NCI-H446 (cell line): ENCODE results near the gene KRTDAP.

Experiments
- DNase-seq, 2 experiments: peaks; one replicate each; lab custom pipeline; 2025; lab: John Stamatoyannopoulos, UW

Gene KRTDAP

GRCh38 chr19:35512831-35513627 lies 22.8 kb upstream of the KRTDAP start:
- DNase-seq: peak in 1 of 2 experiments; percentile 7

DNA sequence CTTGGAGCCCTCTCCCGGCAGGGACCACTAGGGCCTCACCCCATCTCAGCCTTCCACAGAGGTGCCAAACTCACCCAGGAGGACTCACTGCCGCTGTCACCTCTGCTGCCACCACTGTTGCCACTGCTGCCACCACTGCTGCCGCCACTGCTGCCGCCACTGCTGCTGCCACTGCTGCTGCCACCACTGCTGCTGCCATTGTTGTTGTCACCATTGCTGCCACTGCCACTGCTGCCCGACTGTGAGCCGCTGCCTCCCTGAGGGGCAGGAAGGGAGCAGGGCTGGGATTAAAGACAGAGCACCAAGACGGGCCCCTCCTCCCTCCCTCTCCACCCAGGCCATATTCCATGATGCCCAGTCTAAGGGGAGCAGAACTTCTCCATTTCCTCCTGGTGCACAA lies 21.1 kb upstream of the KRTDAP start:
- DNase-seq: no peak

GRCh38 chr19:35510626-35510964 lies 20.3 kb upstream of the KRTDAP start:
- DNase-seq: no peak

- DNase-seq: peak in 1 of 2 experiments; percentile 43
Measured at GRCh38 chr19:35509861-35510625, 19.8 kb upstream of the KRTDAP start.

- no peak for DNase-seq
Measured at GRCh38 chr19:35509018-35509652, 18.9 kb upstream of the KRTDAP start.

DNA sequence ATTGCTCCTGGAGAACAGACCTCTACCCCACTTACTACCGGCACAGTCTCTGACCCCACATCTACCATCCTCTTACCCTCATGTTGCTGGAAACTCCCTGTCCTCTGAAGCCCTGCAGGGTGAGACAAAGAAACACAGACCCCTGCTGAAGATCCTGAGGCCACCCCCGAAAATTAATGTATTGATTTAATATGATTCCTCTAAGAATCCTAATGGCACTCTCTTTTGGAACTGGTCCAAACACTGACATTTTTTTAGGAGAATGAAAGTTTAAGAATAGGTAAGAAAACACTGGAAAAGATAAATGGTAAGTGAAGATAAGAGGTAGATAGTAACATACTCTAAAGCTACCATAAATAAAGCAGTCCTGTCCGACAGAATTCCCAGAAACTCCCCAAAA lies 17.9 kb upstream of the KRTDAP start:
- no peak for DNase-seq

DNA sequence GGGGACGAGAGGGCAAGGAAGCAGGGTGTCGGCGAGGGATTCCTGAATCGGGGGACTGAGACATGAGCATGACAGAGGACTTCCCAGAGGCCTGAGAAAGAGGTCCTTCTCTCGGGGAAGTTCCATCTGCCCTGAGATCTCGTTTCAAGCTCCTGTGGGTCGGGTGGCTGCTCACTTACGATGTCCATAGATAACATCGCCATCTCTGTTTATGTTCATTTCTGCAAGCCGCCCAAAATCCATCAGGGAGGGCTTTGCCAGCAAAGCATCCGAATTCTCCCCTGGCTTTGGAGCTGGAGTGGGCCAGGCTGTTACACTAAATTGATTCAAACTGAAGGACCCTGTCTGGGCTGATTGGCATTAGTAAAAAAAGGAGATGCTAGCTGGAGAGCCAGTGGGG lies 17.3 kb upstream of the KRTDAP start:
- no peak for DNase-seq

DNA sequence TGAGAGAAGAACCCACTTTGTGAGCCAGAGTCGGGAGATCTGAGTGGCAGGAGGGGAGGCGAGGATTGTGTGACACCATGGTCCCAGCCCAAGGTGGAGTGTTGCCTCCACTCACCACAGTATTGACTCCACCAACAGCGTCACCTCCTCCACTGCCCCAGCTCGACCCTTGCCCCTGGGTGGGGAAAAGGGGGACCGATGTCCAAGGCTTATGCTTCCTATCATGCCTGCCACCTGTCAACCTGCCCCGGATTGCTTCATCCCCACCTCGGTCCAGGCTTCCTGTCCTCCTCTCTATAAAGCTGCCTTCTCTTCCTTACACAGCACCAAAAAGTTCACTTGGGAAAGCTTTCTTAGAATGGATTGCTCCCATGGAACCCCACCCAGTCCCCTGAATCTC lies 15.7 kb upstream of the KRTDAP start:
- DNase-seq: no peak

DNA sequence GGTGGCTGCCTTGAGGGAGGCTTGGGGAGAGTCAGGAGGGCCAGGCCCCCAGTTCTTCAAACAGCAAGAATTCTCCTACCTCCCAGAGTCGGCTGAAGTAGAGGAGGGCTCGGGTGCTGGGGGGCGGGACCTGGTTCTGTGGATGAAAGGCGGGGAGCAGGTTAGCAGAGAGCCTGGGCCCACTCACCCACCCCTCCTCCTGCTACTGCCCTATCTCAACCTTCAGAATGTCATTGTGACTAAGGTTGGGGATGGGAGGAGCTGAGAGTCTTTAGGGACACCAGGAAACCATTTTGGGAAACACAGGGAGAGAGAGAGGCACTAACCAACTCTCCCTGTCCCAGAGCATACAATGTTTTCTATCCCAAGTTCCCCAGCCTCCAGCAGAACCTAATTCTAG lies 12.5 kb upstream of the KRTDAP start:
- no peak for DNase-seq

- no peak for DNase-seq
Measured at GRCh38 chr19:35501684-35502083, 11.4 kb upstream of the KRTDAP start.

DNA sequence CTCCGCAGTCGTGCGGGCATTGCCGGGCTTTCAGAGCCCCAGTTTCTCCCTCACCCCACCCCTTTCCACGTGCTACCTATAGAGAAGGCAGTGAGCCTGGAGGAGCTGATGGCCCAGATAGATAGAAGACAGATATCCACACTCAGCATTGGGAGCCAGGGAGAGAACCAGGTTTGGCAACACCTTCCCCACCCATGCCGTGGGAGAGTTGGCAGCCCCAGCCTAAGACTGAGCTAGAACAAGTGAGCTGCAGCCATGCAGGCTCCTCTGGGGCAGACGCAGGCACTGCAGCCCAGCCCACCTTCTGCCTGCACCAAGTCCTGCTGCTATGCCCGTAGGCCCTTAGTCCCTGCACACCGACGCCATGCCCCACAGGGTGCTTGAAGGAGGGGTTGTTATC lies 10.3 kb upstream of the KRTDAP start:
- DNase-seq: no peak

- no peak for DNase-seq
Measured at GRCh38 chr19:35498984-35499527, 8.8 kb upstream of the KRTDAP start.

DNA sequence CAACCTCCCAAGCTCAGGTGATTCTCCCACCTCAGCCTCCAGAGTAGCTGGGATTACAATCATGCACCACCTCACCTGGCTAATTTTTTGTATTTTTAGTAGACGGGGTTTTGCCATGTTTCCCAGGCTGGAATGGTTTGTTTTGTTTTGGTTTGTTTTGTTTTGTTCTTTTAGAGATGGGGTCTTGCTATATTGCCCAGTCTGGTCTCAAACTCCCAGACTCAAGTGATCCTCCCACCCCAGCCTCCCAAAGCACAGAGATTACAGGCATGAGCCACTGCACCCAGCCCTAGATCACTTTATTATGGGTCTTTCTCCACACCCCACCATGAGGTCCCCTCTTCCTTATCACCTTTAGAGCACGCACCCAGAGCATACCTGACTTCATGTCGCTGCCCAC lies 8.0 kb upstream of the KRTDAP start:
- no peak for DNase-seq

- DNase-seq: no peak
Measured at GRCh38 chr19:35497406-35497805, 7.1 kb upstream of the KRTDAP start.

DNA sequence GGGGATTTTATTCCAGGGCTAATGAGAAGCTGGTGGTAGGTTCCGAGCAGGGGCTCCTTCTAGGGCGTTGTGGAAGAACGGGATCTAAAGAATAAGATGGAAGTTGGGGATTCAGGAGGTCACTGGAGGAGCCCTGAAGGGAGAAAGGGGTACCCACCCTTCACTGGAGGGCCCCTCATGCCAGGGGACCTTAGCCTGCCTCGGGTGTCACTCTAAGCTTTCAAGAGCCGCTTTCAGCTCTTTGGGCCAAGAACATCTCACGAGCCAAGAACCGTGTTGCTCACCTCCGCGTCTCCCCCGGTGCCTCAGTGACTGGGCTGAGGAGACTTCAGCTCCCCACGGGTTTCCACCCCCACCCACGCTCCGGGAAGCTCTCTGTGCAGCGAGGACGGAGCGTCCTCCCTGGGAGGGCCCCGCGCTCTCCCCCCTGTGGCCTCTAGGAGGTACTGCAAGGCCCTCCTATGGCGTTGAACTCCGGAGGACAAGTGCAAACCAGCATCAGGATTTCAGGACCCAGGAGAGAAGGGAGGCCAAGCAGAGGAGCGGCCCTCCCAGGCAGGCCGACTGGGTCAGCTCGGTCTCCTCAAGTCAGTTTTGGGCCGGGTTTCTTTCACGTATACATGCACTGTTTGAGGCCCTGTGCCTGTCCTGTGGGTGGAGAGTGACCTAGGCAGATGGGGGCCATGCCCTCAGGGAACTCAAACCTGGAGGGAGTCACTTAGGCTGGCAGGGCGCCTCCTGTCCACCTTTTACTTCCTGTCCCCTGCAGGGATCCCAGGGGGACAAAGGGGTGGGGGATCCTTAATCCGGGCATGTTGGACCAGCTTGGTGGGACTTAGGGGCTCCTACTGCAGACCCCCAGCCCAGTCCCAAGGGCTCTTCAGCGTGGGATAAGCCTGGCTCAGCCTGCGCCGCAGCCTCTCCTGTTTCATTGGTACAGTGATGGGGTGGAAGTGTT lies 5.1 kb upstream of the KRTDAP start:
- DNase-seq: peak in 1 of 2 experiments; percentile 66

GRCh38 chr19:35493971-35494370 lies 3.7 kb upstream of the KRTDAP start:
- DNase-seq: no peak

DNA sequence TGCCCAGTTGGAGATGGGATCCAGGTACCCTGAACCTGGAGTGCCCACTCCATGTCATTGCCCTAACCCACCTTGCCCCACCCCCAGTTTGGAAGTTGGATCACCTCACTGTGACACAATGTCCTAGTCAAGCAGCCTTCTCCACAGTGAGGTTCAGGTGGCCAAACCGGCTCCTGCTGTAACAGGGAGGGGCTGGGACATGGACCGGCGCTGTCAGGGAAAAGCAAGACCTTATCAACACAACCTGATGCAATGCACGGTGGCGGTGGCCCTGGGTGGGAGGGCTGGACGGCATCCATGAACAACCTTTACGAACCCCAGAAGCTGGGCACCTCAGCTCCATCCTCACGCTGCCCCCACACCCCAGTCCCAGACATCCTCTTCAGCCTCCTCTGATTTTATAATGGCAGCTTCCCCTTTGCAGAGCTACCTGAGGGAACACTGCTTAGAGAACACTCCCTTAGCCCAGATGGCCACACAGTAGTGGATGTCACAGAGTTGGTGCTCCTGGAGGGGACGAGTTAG lies 1.6 kb upstream of the KRTDAP start:
- no peak for DNase-seq

DNA sequence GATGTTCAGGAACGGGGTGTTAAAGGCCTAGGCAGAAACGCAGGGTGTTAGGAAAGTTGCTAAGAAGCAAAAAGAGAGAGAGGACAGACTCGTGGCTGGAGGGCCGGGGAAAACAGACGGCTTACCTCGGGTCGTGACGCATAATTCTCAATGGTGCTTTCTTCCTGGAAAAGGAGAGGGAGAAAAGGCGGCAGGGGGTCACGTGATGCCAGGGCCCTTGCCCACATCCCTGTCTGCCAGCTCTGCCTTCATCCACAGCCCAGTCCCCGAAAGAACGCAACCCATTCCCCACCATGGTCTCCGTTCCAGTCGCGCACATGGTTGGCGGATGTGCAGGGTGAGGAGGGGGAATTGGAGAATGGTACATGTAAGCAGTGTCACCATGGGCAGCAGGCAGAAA lies 1.6 kb downstream of the KRTDAP start:
- no peak for DNase-seq

DNA sequence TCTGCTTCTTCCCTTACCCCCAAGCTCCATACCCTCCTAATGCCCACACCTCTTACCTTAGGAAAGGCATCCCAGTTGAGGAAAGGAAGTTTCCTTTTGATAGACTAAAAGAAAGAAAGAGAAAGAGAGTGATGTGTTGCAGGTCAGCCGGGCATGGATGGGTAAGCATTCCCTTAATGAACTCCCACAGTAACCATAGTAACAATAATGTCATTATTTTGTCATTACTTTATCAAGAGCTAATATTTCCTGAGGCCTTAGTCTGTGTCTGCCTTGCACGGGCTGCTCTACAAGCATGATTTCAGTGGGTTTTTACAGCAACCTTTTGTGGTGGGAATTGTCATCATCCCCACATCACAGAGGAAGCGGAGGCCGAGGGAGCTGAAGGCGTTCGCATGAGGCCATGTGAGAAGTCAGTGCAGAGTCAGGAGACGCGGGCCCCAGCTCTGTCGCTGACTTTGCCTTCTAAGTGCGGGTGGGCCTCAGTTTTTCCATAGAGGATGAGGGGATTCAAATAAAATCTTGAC lies 2.5 kb downstream of the KRTDAP start:
- DNase-seq: no peak

DNA sequence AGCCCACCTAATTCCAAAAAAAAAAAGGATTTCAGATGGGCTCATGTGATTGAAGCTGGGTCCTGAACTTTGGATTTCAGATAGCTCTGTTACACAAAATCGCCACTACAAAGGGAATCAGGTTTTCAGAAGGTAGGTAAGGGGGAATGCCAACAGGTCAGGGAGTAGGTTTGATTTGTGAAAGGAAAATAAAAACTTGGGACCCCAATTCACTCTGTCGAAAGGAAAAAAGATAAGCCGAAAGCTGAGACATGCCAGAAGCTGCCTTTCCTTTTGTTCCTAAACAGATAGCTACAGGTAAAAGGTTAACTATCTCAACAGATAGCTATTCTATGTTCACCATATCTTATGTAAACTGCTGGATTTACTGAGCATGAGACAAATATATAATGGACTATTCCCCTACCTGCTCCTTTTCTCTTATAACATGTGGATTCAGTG lies 4.0 kb downstream of the KRTDAP start:
- DNase-seq: no peak
